Measurements from ENCODE around the gene MFF. TPM values are rescaled to one million over a fixed set of nuclear protein-coding genes. Genes with fewer than 3 reads are reported as not detected.

MFF gene
- total RNA-seq, 1 donor, result 61.7 TPM

GRCh38 chr2:227402321-227402720, 77.3 kb downstream of the MFF start:
- Histone ChIP-seq H3K4me1 (ENCODE audit: insufficient read depth, low read length) (peaks cover 45% of the 10 kb centered on the region), H3K9me3 (ENCODE audit: low read depth, low read length) (no peaks in the 10 kb centered on the region), H3K4me3 (ENCODE audit: low read length) (no peak overlapping the region), H3K27me3 (ENCODE audit: insufficient read depth, low read length) (no peaks in the 10 kb centered on the region)

- peaks cover 45% of the 10 kb centered on the region for H3K4me1 ChIP-seq (ENCODE audit: insufficient read depth, low read length)
- no peaks in the 10 kb centered on the region for H3K9me3 ChIP-seq (ENCODE audit: low read depth, low read length)
- H3K27me3 ChIP-seq (ENCODE audit: insufficient read depth, low read length), result no peaks in the 10 kb centered on the region
Measured at GRCh38 chr2:227402959-227403358, 77.9 kb downstream of the MFF start.

GRCh38 chr2:227404585-227405271, 79.7 kb downstream of the MFF start:
- peaks cover 53% of the 10 kb centered on the region for H3K4me1 ChIP-seq (ENCODE audit: insufficient read depth, low read length)
- no peaks in the 10 kb centered on the region for H3K9me3 ChIP-seq (ENCODE audit: low read depth, low read length)
- no peak overlapping the region for H3K4me3 ChIP-seq (ENCODE audit: low read length)
- no peaks in the 10 kb centered on the region for H3K27me3 ChIP-seq (ENCODE audit: insufficient read depth, low read length)

More at GRCh38 chr2:227402959-227403358, 77.9 kb downstream of the MFF start:
- H3K4me3 ChIP-seq (ENCODE audit: low read length), result no peak overlapping the region

DNA sequence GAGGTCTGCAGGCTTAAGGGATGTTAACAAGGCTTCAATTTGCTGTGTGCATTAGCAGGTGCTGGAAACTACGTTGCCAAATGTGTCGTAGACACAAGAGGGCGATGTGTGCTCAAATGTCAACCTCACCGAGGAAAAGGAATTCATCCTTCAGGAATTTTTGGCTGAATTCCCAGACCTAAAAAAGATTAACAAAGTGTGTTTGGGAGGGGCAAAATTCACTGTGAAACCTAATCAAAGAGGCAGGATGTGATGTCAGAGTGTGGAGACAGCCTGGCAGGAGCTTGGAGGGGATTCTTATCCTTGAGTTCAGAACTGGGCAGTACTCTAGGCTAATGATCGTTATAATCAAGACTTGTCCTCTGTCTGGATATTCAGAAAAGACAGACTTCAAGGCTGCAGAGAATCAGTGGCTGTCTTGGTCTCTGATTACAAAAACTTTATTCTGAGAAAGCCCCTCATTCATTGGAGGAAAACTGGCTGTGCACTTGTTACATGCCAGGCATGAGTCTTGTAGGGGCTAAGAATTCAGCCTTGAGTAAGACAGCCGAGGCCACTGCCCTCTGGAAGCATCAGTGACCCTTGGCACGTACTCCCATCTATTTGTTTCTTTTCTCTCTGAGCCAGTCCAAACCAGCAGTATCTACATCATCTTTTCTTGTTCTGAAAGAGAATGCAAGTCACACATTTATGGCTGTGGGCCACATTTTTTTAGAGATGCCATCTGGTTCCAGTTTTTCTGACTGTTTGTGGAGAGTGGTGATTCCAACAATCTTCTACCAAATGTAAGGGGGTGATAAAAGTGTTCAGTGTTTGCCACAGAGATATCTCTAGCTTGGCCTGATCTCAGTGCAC, 81.4 kb downstream of the MFF start:
- Histone ChIP-seq H3K4me3 (ENCODE audit: low read length) (no peak overlapping the region), H3K9me3 (ENCODE audit: low read depth, low read length) (no peaks in the 10 kb centered on the region), H3K4me1 (ENCODE audit: insufficient read depth, low read length) (peaks cover 69% of the 10 kb centered on the region), H3K27me3 (ENCODE audit: insufficient read depth, low read length) (no peaks in the 10 kb centered on the region)

Other genes with a start within 250 kb of the MFF start
- 0.21 TPM for gene COL4A4, start 161.0 kb upstream of the MFF start, total RNA-seq
- 2.4 TPM for gene COL4A3, start 160.6 kb upstream of the MFF start, total RNA-seq
- not detected for gene TM4SF20, start 54.1 kb downstream of the MFF start, total RNA-seq
- gene SCYGR1, start 62.7 kb downstream of the MFF start, total RNA-seq, result not detected
- gene AGFG1, start 146.9 kb downstream of the MFF start, total RNA-seq, result 86.6 TPM

Data from mononuclear cell (primary cell).